Hepatocyte (in vitro differentiated cells): ENCODE measurements around the gene CLEC4F.

Source experiments
- EZH2 ChIP-seq: fragments of 200-600 bp; sonication (generic); IDR thresholded peaks from 2 replicates; pipeline ENCODE4 v1.6.1; 2016; ENCODE audit warnings: antibody characterized with exemption, mild to moderate bottlenecking, borderline replicate concordance
- EZH2phosphoT487 ChIP-seq: fragments of 200-600 bp; sonication (generic); IDR thresholded peaks from one replicate; pipeline ENCODE4 v1.6.1; 2018; ENCODE audit warnings: antibody characterized with exemption, mild to moderate bottlenecking, low read depth, moderate library complexity; ENCODE audit not compliant: unreplicated experiment, severe bottlenecking
- TF ChIP-seq, protein P1 (sequence below): fragments of 200-600 bp; sonication (generic); IDR thresholded peaks from 2 replicates; pipeline ENCODE4 v1.5.1; 2016; ENCODE audit warnings: antibody characterized with exemption, mild to moderate bottlenecking; ENCODE audit not compliant: poor library complexity

DNA sequence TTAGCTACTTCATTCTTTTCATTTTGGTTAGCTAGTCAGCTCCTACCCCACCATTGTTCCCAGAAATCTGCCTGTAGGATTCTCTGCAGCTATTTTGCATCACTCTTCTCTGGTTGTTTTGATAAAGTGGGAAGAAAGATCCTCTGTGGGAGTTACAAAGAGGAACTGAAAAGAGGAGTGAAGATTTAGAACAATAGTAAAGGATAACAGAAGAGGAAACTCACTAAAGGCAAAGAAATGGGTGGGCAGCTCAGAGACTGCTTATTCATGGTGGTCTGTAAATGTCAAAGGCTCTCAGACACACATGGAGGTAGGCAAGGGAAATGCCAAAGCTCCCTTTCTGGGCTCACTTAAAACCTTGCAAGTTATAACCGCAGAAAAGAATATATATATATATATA lies 32.4 kb upstream of the CLEC4F start:
- TF ChIP-seq EZH2 (no peak), EZH2phosphoT487 (no peak)
- TF ChIP-seq, protein P1, sequence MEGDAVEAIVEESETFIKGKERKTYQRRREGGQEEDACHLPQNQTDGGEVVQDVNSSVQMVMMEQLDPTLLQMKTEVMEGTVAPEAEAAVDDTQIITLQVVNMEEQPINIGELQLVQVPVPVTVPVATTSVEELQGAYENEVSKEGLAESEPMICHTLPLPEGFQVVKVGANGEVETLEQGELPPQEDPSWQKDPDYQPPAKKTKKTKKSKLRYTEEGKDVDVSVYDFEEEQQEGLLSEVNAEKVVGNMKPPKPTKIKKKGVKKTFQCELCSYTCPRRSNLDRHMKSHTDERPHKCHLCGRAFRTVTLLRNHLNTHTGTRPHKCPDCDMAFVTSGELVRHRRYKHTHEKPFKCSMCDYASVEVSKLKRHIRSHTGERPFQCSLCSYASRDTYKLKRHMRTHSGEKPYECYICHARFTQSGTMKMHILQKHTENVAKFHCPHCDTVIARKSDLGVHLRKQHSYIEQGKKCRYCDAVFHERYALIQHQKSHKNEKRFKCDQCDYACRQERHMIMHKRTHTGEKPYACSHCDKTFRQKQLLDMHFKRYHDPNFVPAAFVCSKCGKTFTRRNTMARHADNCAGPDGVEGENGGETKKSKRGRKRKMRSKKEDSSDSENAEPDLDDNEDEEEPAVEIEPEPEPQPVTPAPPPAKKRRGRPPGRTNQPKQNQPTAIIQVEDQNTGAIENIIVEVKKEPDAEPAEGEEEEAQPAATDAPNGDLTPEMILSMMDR, result no peak
